ENCODE measurements around the gene OR51B2. TPM values are rescaled to one million over a fixed set of nuclear protein-coding genes. Genes with fewer than 3 reads are reported as not detected.

The OR51B2 gene
- total RNA-seq, 1 donor from 2014 or later: 0.56 TPM

DNA sequence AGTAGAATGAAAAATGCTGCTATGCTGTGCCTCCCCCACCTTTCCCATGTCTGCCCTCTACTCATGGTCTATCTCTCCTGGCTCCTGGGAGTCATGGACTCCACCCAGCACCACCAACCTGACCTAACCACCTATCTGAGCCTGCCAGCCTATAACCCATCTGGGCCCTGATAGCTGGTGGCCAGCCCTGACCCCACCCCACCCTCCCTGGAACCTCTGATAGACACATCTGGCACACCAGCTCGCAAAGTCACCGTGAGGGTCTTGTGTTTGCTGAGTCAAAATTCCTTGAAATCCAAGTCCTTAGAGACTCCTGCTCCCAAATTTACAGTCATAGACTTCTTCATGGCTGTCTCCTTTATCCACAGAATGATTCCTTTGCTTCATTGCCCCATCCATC is 39.5 kb downstream of the OR51B2 start:
- H3K27me3 Mint-ChIP-seq (ENCODE audit: low read depth): no peaks in the 10 kb centered on the region
- no peak overlapping the region for H3K4me3 Mint-ChIP-seq
- TF ChIP-seq, protein P1, sequence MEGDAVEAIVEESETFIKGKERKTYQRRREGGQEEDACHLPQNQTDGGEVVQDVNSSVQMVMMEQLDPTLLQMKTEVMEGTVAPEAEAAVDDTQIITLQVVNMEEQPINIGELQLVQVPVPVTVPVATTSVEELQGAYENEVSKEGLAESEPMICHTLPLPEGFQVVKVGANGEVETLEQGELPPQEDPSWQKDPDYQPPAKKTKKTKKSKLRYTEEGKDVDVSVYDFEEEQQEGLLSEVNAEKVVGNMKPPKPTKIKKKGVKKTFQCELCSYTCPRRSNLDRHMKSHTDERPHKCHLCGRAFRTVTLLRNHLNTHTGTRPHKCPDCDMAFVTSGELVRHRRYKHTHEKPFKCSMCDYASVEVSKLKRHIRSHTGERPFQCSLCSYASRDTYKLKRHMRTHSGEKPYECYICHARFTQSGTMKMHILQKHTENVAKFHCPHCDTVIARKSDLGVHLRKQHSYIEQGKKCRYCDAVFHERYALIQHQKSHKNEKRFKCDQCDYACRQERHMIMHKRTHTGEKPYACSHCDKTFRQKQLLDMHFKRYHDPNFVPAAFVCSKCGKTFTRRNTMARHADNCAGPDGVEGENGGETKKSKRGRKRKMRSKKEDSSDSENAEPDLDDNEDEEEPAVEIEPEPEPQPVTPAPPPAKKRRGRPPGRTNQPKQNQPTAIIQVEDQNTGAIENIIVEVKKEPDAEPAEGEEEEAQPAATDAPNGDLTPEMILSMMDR (IDR thresholded peaks at IDR 0.05; ENCODE audit: unreplicated experiment): no peak
- no peak for DNase-seq (ENCODE audit: low spot score in 2 of 2, unreplicated experiment in 2 of 2)
- no peaks in the 10 kb centered on the region for H3K4me1 Mint-ChIP-seq
- H3K9me3 Mint-ChIP-seq: no peaks in the 10 kb centered on the region
- no peaks in the 10 kb centered on the region for H3K36me3 Mint-ChIP-seq
- H3K27ac Mint-ChIP-seq: no peak overlapping the region

DNA sequence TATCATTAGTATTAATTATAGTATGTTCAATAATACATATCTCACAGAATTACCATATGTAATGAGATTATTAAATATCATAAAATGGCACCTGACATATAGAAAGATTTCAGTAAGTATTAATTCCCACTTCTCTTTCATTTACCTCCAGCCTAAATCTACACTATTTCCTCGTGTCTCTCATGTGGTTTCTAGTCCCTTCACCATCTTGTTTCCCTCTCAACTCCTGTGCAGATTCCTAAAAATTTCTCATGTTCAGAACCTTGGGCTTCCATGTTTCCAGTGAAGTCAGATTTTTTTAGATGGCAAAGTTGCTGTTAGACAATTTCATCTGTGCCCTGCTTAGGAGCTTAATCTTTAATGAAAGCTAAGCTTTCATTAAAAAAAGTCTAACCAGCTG is 40.2 kb downstream of the OR51B2 start:
- TF ChIP-seq, protein P1 (IDR thresholded peaks at IDR 0.05; ENCODE audit: unreplicated experiment): no peak
- no peak for DNase-seq (ENCODE audit: low spot score in 2 of 2, unreplicated experiment in 2 of 2)
- no peaks in the 10 kb centered on the region for H3K36me3 Mint-ChIP-seq
- H3K4me1 Mint-ChIP-seq: no peaks in the 10 kb centered on the region
- no peaks in the 10 kb centered on the region for H3K27me3 Mint-ChIP-seq (ENCODE audit: low read depth)
- no peak overlapping the region for H3K27ac Mint-ChIP-seq
- no peaks in the 10 kb centered on the region for H3K9me3 Mint-ChIP-seq
- no peak overlapping the region for H3K4me3 Mint-ChIP-seq

- TF ChIP-seq, protein P1 (IDR thresholded peaks at IDR 0.05; ENCODE audit: unreplicated experiment): no peak
- Mint-ChIP-seq H3K27ac (no peak overlapping the region), H3K9me3 (no peaks in the 10 kb centered on the region), H3K27me3 (ENCODE audit: low read depth) (no peaks in the 10 kb centered on the region), H3K4me3 (no peak overlapping the region), H3K36me3 (no peaks in the 10 kb centered on the region), H3K4me1 (no peaks in the 10 kb centered on the region)
- no peak for DNase-seq (ENCODE audit: low spot score in 2 of 2, unreplicated experiment in 2 of 2)
Measured at GRCh38 chr11:5283086-5283485, 41.0 kb downstream of the OR51B2 start.

- no peaks in the 10 kb centered on the region for H3K4me1 Mint-ChIP-seq
- TF ChIP-seq, protein P1 (IDR thresholded peaks at IDR 0.05; ENCODE audit: unreplicated experiment): no peak
- H3K9me3 Mint-ChIP-seq: no peaks in the 10 kb centered on the region
- H3K27ac Mint-ChIP-seq: no peak overlapping the region
- H3K4me3 Mint-ChIP-seq: no peak overlapping the region
- H3K27me3 Mint-ChIP-seq (ENCODE audit: low read depth): no peaks in the 10 kb centered on the region
- no peak for DNase-seq (ENCODE audit: low spot score in 2 of 2, unreplicated experiment in 2 of 2)
- no peaks in the 10 kb centered on the region for H3K36me3 Mint-ChIP-seq
Measured at GRCh38 chr11:5282628-5283027, 41.5 kb downstream of the OR51B2 start.

- TF ChIP-seq, protein P1 (IDR thresholded peaks at IDR 0.05; ENCODE audit: unreplicated experiment): no peak
- no peak overlapping the region for H3K27ac Mint-ChIP-seq
Measured at GRCh38 chr11:5281596-5281995, 42.5 kb downstream of the OR51B2 start.

DNA sequence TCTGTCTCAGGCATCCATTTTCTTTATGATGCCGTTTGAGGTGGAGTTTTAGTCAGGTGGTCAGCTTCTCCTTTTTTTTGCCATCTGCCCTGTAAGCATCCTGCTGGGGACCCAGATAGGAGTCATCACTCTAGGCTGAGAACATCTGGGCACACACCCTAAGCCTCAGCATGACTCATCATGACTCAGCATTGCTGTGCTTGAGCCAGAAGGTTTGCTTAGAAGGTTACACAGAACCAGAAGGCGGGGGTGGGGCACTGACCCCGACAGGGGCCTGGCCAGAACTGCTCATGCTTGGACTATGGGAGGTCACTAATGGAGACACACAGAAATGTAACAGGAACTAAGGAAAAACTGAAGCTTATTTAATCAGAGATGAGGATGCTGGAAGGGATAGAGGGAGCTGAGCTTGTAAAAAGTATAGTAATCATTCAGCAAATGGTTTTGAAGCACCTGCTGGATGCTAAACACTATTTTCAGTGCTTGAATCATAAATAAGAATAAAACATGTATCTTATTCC is 43.5 kb downstream of the OR51B2 start:
- Mint-ChIP-seq H3K27ac (no peak overlapping the region), H3K9me3 (no peaks in the 10 kb centered on the region), H3K4me1 (peaks cover 2% of the 10 kb centered on the region), H3K4me3 (no peak overlapping the region), H3K27me3 (ENCODE audit: low read depth) (no peaks in the 10 kb centered on the region), H3K36me3 (no peaks in the 10 kb centered on the region)
- TF ChIP-seq, protein P1 (IDR thresholded peaks at IDR 0.05; ENCODE audit: unreplicated experiment): no peak
- DNase-seq (ENCODE audit: low spot score in 2 of 2, unreplicated experiment in 2 of 2): no peak

More at GRCh38 chr11:5281596-5281995, 42.5 kb downstream of the OR51B2 start:
- Mint-ChIP-seq H3K36me3 (no peaks in the 10 kb centered on the region), H3K27me3 (ENCODE audit: low read depth) (no peaks in the 10 kb centered on the region), H3K4me3 (no peak overlapping the region), H3K4me1 (no peaks in the 10 kb centered on the region), H3K9me3 (no peaks in the 10 kb centered on the region)
- DNase-seq (ENCODE audit: low spot score in 2 of 2, unreplicated experiment in 2 of 2): no peak
